ENCODE data around the gene PDZRN3.

DNA sequence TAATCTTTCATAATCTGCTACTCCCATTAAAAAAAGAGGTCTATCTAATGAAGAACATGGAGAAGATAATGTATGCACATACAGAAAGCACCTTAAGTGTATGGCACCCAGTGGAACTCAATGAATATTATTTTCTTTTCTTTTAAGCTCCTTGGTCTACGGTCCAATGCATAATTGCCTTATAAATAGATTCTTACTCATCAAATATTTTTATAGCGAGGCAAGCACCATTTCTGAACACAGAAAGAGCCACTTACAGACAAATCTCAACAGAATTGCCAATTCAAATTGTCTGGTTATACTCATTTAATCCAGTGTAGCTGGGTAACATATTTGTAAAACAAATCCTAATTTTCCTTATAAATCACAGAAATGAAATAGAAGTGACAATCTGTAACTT lies 6.3 kb downstream of the PDZRN3 start:
- TF ChIP-seq, protein P1, sequence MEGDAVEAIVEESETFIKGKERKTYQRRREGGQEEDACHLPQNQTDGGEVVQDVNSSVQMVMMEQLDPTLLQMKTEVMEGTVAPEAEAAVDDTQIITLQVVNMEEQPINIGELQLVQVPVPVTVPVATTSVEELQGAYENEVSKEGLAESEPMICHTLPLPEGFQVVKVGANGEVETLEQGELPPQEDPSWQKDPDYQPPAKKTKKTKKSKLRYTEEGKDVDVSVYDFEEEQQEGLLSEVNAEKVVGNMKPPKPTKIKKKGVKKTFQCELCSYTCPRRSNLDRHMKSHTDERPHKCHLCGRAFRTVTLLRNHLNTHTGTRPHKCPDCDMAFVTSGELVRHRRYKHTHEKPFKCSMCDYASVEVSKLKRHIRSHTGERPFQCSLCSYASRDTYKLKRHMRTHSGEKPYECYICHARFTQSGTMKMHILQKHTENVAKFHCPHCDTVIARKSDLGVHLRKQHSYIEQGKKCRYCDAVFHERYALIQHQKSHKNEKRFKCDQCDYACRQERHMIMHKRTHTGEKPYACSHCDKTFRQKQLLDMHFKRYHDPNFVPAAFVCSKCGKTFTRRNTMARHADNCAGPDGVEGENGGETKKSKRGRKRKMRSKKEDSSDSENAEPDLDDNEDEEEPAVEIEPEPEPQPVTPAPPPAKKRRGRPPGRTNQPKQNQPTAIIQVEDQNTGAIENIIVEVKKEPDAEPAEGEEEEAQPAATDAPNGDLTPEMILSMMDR (IDR thresholded peaks at IDR 0.05) = no peak
- TF ChIP-seq EZH2 (IDR thresholded peaks at IDR 0.05) (no peak), EZH2phosphoT487 (IDR thresholded peaks at IDR 0.05) (no peak)
